Erythroblast (primary cell): Measurements from ENCODE around the gene SPDYC.

Experiments used
- GATA1 ChIP-seq: IDR thresholded peaks from 2 replicates; pipeline ENCODE4 v1.6.1; 2011; ENCODE audit warnings: low read depth, mild to moderate bottlenecking, control low read depth, low read length, moderate library complexity
- POLR2A ChIP-seq: IDR thresholded peaks from 2 replicates; pipeline ENCODE4 v1.6.1; 2011; ENCODE audit warnings: mild to moderate bottlenecking, low read length

DNA sequence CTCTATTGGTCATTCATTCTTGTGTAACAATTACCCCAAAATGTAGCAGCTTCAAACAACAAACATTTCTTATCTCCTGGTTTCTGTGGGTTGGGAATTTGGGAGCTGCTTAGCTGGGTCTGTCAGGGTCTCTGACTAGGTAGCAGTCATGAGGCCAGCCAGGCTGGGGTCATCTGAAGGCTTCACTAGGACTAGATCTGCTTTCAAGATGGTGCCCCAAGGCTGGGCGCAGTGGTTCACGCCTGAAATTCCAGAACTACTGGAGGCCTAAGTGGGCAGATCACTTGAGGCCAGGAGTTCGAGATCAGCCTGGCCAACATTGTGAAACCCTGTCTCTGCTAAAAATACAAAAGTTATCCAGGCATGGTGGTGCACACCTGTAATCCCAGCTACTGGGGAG, 13.1 kb upstream of the SPDYC start:
- TF ChIP-seq POLR2A (no peak), GATA1 (no peak)
